ENCODE data around the gene OR2W1. TPM values are rescaled to one million over a fixed set of nuclear protein-coding genes. Genes with fewer than 3 reads are reported as not detected.

The OR2W1 gene
- polyA plus RNA-seq, 1 of the 3 experiments (the other 2 are of a cell fraction), result not detected

DNA sequence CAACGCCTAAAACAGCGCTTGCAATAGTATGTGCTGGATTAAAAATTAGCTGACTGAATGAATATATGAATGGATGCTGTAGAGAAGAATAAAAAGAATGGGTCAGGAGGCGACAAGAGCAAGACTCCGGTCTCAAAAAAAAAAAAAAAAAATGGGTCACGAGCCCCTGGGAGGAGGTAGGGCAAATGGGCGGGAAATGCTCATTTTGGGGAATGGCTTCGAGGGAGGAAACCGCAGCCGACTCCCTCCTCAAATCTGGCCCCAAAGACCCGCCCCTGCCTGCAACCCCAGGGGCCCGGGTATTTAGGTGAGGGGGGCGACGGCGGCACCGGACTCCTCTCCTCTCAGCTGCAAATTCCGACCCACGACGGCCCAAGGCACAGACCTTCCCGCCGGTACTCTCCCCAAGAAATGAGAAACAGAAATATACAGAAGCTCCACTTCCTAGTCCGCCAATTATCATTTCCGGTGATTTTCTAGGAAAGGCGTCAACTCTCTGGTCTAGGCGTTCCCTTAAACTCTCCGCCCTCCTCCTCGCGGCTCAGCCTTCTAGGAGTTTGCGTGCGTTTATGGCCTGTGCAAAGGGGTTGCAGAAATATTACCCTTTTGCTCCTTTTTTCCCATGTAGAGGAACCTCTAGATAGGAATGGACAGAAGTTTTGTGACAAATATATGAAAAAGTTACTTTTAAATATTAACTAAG lies 39.6 kb downstream of the OR2W1 start, which contains the start of gene ZNF311:
Gene ZNF311 (minus strand): TSS at position 133 of the 703 bp plus-strand sequence. CDS start 1,361 bp downstream, outside the sequence.
- H3K4me3 ChIP-seq (ENCODE audit: low read depth in 2 of 2, low read length in 1 of 2), result peak within 1 kb of the TSS; percentile 36 to 50; a peak in 3 of 4 replicates
- no peaks in the 10 kb centered on the region for H4K20me1 ChIP-seq (ENCODE audit: insufficient read depth)
- no peak within 1 kb of the TSS for H3K9ac ChIP-seq

DNA sequence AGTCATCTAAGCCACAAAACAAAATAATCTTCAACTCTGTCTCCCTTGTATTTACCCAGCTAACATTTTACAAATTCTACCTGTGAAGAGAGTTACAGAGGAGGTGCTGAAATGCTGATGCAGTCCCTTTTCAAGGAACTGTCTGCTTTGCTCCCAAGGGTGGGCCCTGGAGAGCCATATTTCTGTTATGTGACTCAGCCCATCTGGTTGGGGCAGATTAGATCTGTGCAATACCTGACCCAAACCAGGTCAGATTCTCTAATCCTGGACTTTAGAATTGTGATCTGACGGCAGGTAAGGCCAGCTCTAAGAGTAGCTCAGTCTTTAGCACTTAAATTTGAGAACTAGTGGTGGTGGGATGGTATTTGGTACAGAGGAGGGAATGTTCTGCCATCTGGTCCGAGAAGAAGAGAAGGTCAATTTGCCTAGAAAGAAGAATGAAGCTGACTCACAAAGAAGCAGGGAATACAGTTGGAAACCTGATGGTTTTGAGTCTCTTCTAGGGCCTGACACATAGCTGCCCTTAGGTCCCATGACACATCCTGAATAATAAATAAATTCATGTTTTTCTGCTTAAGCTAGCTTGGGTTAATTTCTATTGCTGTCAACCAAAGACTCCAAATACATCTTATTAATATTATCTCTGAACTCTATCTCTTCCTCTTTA lies 48.0 kb downstream of the OR2W1 start:
- Histone ChIP-seq H3K9me2 (no peaks in the 10 kb centered on the region), H3K9me3 (no peaks in the 10 kb centered on the region), H3K4me2 (no peak overlapping the region), H3K9ac (no peak overlapping the region), H4K20me1 (ENCODE audit: insufficient read depth) (no peaks in the 10 kb centered on the region), H3K27me3 (ENCODE audit: insufficient read depth) (peaks cover 7% of the 10 kb centered on the region; the same call in 1 of the 2 replicates), H3F3A (replicated peaks; ENCODE audit: insufficient read depth) (no peaks in the 10 kb centered on the region), H3K4me3 (ENCODE audit: low read depth in 2 of 2, low read length in 1 of 2) (no peak overlapping the region), H3K27ac (ENCODE audit: low read depth in 2 of 2, low read length in 1 of 2) (no peak overlapping the region), H3K36me3 (replicated peaks in 1 of 2; ENCODE audit: control insufficient read depth in 1 of 2, insufficient read depth in 2 of 2, low read length in 1 of 2) (no peaks in the 10 kb centered on the region), H3K4me1 (ENCODE audit: control insufficient read depth in 1 of 2, insufficient read depth in 2 of 2, low read depth in 1 of 2, low read length in 1 of 2) (no peaks in the 10 kb centered on the region), H2AFZ (ENCODE audit: low read depth) (no peak overlapping the region), H3K79me2 (ENCODE audit: insufficient read depth) (no peaks in the 10 kb centered on the region)
- ChIA-PET POLR2A (no interaction called here), CTCF (interaction anchor here (0.6 to 1.8 kb wide), 4 partner anchors 12 to 81 kb away, joined by 3 to 5 read pairs (median 3); no protein-coding TSS in a partner anchor)
- no peak for TF ChIP-seq TEAD4 (IDR thresholded peaks at IDR 0.05; ENCODE audit: borderline replicate concordance, insufficient read depth)
- TF ChIP-seq USF1 (IDR thresholded peaks at IDR 0.05; ENCODE audit: borderline replicate concordance, low read depth), result no peak
- no peak for TF ChIP-seq NRF1 (IDR thresholded peaks at IDR 0.05; ENCODE audit: low read depth, low read length)
- no peak for TF ChIP-seq SMC3 (IDR thresholded peaks at IDR 0.05; ENCODE audit: low read depth, low read length)
- no peak for TF ChIP-seq CTCF (IDR thresholded peaks at IDR 0.05)
- TF ChIP-seq YY1 (IDR thresholded peaks at IDR 0.05; ENCODE audit: low read depth), result no peak
- no peak for TF ChIP-seq RXRA (IDR thresholded peaks at IDR 0.05; ENCODE audit: borderline replicate concordance, low read depth)
- TF ChIP-seq GABPA (IDR thresholded peaks at IDR 0.05; ENCODE audit: low read depth), result no peak
- no peak for TF ChIP-seq CHD2 (IDR thresholded peaks at IDR 0.05; ENCODE audit: low read length, partially characterized antibody)
- no peak for TF ChIP-seq FOXM1 (IDR thresholded peaks at IDR 0.05; ENCODE audit: low read depth)
- no peak for TF ChIP-seq TAF1 (IDR thresholded peaks at IDR 0.05; ENCODE audit: borderline replicate concordance, low read depth, low read length)
- TF ChIP-seq FOSL2 (IDR thresholded peaks at IDR 0.05; ENCODE audit: borderline replicate concordance, low read depth), result no peak
- TF ChIP-seq, protein P1, sequence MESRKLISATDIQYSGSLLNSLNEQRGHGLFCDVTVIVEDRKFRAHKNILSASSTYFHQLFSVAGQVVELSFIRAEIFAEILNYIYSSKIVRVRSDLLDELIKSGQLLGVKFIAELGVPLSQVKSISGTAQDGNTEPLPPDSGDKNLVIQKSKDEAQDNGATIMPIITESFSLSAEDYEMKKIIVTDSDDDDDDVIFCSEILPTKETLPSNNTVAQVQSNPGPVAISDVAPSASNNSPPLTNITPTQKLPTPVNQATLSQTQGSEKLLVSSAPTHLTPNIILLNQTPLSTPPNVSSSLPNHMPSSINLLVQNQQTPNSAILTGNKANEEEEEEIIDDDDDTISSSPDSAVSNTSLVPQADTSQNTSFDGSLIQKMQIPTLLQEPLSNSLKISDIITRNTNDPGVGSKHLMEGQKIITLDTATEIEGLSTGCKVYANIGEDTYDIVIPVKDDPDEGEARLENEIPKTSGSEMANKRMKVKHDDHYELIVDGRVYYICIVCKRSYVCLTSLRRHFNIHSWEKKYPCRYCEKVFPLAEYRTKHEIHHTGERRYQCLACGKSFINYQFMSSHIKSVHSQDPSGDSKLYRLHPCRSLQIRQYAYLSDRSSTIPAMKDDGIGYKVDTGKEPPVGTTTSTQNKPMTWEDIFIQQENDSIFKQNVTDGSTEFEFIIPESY (IDR thresholded peaks at IDR 0.05; ENCODE audit: borderline replicate concordance, low read depth), result no peak
- no peak for TF ChIP-seq RCOR1 (IDR thresholded peaks at IDR 0.05; ENCODE audit: low read length)
- TF ChIP-seq USF2 (IDR thresholded peaks at IDR 0.05; ENCODE audit: borderline replicate concordance, low read depth, low read length), result no peak
- no peak for TF ChIP-seq FOXJ3 (CRISPR knock-in tag; IDR thresholded peaks at IDR 0.05)
- no peak for TF ChIP-seq NFIC (IDR thresholded peaks at IDR 0.05; ENCODE audit: borderline replicate concordance)
- 20% methylated on average over 2 of the region's 2 CpGs for WGBS (ENCODE audit: low lambda C conversion rate)
- DNase-seq, result no peak

More for the DNA sequence above, 39.6 kb downstream of the OR2W1 start, which contains the start of gene ZNF311:
- Histone ChIP-seq H3K27me3 (ENCODE audit: insufficient read depth) (peaks cover 12% of the 10 kb centered on the region; the same call in 1 of the 2 replicates), H3F3A (replicated peaks; ENCODE audit: insufficient read depth) (no peaks in the 10 kb centered on the region), H3K36me3 (replicated peaks in 1 of 2; ENCODE audit: control insufficient read depth in 1 of 2, insufficient read depth in 2 of 2, low read length in 1 of 2) (no peaks in the 10 kb centered on the region), H3K4me2 (peak within 1 kb of the TSS; percentile 33), H2AFZ (ENCODE audit: low read depth) (peak within 1 kb of the TSS; percentile 79; the same call in 1 of the 2 replicates), H3K79me2 (ENCODE audit: insufficient read depth) (no peaks in the 10 kb centered on the region), H3K4me1 (ENCODE audit: control insufficient read depth in 1 of 2, insufficient read depth in 2 of 2, low read depth in 1 of 2, low read length in 1 of 2) (no peaks in the 10 kb centered on the region), H3K9me2 (0 out of 2 replicates have a peak, but pooled peaks cover 3% of the 10 kb centered on the region), H3K27ac (ENCODE audit: low read depth in 2 of 2, low read length in 1 of 2) (no peak within 1 kb of the TSS), H3K9me3 (no peaks in the 10 kb centered on the region)
- ChIA-PET POLR2A (no interaction called here), CTCF (interaction anchor here (1.3 kb wide), 1 partner anchor 12 kb away, joined by 7 read pairs; no protein-coding TSS in a partner anchor)
- 25% methylated on average over 27 of the region's 29 CpGs for WGBS (ENCODE audit: low lambda C conversion rate)
- no peak for TF ChIP-seq ELF1 (IDR thresholded peaks at IDR 0.05)
- TF ChIP-seq GABPA (IDR thresholded peaks at IDR 0.05; ENCODE audit: low read depth), result peak; percentile 59; the same call in 1 of the 2 replicates
- DNase-seq, result peak; percentile 36
